Neural progenitor cell (in vitro differentiated cells): Measurements from ENCODE around the gene MFSD12. TPM values are rescaled to one million over a fixed set of nuclear protein-coding genes. Genes with fewer than 3 reads are reported as not detected.

Experiments used
- DNase-seq: peaks from one replicate; pipeline ENCODE4 v3.0.0-alpha.2; 2016; ENCODE audit warnings: low spot score
- H2AFZ ChIP-seq: fragments of 200-600 bp; sonication (generic); replicated peaks from 2 replicates; pipeline ENCODE4 v1.6.1; 2016; ENCODE audit warnings: antibody characterized with exemption
- H3F3A ChIP-seq: fragments of 200-600 bp; sonication (generic); 2 replicates; pipeline ENCODE4 v1.6.1; 2016; ENCODE audit warnings: antibody characterized with exemption, low read depth
- H3K27ac ChIP-seq: fragments of 200-600 bp; sonication (generic); 2 replicates; pipeline ENCODE4 v1.5.1; 2016; ENCODE audit warnings: mild to moderate bottlenecking
- H3K27me3 ChIP-seq: fragments of 200-600 bp; sonication (generic); 2 replicates; pipeline ENCODE4 v1.6.1; 2016; ENCODE audit warnings: mild to moderate bottlenecking, moderate library complexity
- H3K36me3 ChIP-seq: fragments of 200-600 bp; sonication (generic); 2 replicates; pipeline ENCODE4 v1.5.1; 2016
- H3K4me1 ChIP-seq: fragments of 200-600 bp; sonication (generic); 2 replicates; pipeline ENCODE4 v1.6.1; 2016; ENCODE audit warnings: mixed run types
- H3K4me2 ChIP-seq: fragments of 200-600 bp; sonication (generic); 2 replicates; pipeline ENCODE4 v1.6.1; 2016
- H3K4me3 ChIP-seq: fragments of 200-600 bp; sonication (generic); 2 replicates; pipeline ENCODE4 v1.5.1; 2016
- H3K79me2 ChIP-seq: fragments of 200-600 bp; sonication (generic); 2 replicates; pipeline ENCODE4 v1.6.1; 2016; ENCODE audit warnings: low read depth
- H3K9ac ChIP-seq: fragments of 200-600 bp; sonication (generic); 2 replicates; pipeline ENCODE4 v1.6.1; 2016
- H3K9me3 ChIP-seq: fragments of 200-600 bp; sonication (generic); 2 replicates; pipeline ENCODE4 v1.5.1; 2016; ENCODE audit warnings: low read depth
- H4K20me1 ChIP-seq: fragments of 200-600 bp; sonication (generic); 2 replicates; pipeline ENCODE4 v1.6.1; 2016; ENCODE audit warnings: low read depth
- H3K27ac Mint-ChIP-seq: 3 replicates; pipeline ENCODE4 v1.8.0; 2021; ENCODE audit warnings: mixed read lengths
- H3K27me3 Mint-ChIP-seq: 2 replicates; pipeline ENCODE4 v1.8.0; 2022; ENCODE audit warnings: low read depth, mild to moderate bottlenecking, inconsistent platforms, moderate library complexity, mixed read lengths; ENCODE audit not compliant: insufficient read depth
- H3K36me3 Mint-ChIP-seq: 3 replicates; pipeline ENCODE4 v1.8.0; 2021; ENCODE audit warnings: mixed read lengths
- H3K4me1 Mint-ChIP-seq: 3 replicates; pipeline ENCODE4 v1.8.0; 2021; ENCODE audit warnings: mixed read lengths
- H3K4me3 Mint-ChIP-seq: 3 replicates; pipeline ENCODE4 v1.8.0; 2021; ENCODE audit warnings: mild to moderate bottlenecking, moderate library complexity, mixed read lengths
- H3K9me3 Mint-ChIP-seq: 3 replicates; pipeline ENCODE4 v1.8.0; 2020; ENCODE audit warnings: mixed read lengths
- CTCF ChIP-seq: fragments of 200-600 bp; sonication (generic); IDR thresholded peaks from 2 replicates; pipeline ENCODE4 v1.5.1; 2017; ENCODE audit warnings: antibody characterized with exemption, mild to moderate bottlenecking
- EZH2 ChIP-seq: fragments of 200-600 bp; sonication (generic); IDR thresholded peaks from 2 replicates; pipeline ENCODE4 v1.6.1; 2017; ENCODE audit warnings: antibody characterized with exemption, mild to moderate bottlenecking, moderate library complexity
- EZH2phosphoT487 ChIP-seq: fragments of 200-600 bp; sonication (generic); IDR thresholded peaks from 2 replicates; pipeline ENCODE4 v1.6.1; 2017; ENCODE audit warnings: antibody characterized with exemption
- total RNA-seq: library from RNA; depleted of rRNA; stranded (reverse); fragments of >200 nt; gene quantifications from 2 replicates; pipeline ENCODE4 v1.2.3, GENCODE V29; 2015; ENCODE audit warnings: low replicate concordance

MFSD12 gene
- total RNA-seq, 1 donor from 2014 or later = 34.1 TPM

- no peaks in the 10 kb centered on the region for H3K4me1 ChIP-seq
- Mint-ChIP-seq H3K4me3 (no peak overlapping the region), H3K27me3 (peaks cover 5% of the 10 kb centered on the region), H3K9me3 (no peaks in the 10 kb centered on the region), H3K27ac (no peak overlapping the region), H3K36me3 (no peaks in the 10 kb centered on the region), H3K4me1 (peaks cover 13% of the 10 kb centered on the region)
- no peaks in the 10 kb centered on the region for H3K27me3 ChIP-seq
- no peak overlapping the region for H3K9ac ChIP-seq
- H3K36me3 ChIP-seq = no peaks in the 10 kb centered on the region
- H3K9me3 ChIP-seq = no peaks in the 10 kb centered on the region
- no peak overlapping the region for H3K4me2 ChIP-seq
- H3K4me3 ChIP-seq = no peak overlapping the region
- H4K20me1 ChIP-seq = peaks cover 36% of the 10 kb centered on the region
- DNase-seq = no peak
- H3F3A ChIP-seq = no peaks in the 10 kb centered on the region
- H3K79me2 ChIP-seq = peaks cover 2% of the 10 kb centered on the region
- H3K27ac ChIP-seq = no peak overlapping the region
- TF ChIP-seq CTCF = no peak
- TF ChIP-seq EZH2phosphoT487 = no peak
- no peak for TF ChIP-seq EZH2
- H2AFZ ChIP-seq = no peak overlapping the region
Measured at GRCh38 chr19:3550947-3551791, 6.2 kb downstream of the MFSD12 start.

GRCh38 chr19:3549816-3550215 is 7.6 kb downstream of the MFSD12 start:
- Histone ChIP-seq H3K27me3 (no peaks in the 10 kb centered on the region), H3K9me3 (no peaks in the 10 kb centered on the region), H3K27ac (no peak overlapping the region), H4K20me1 (peaks cover 33% of the 10 kb centered on the region), H3K79me2 (no peaks in the 10 kb centered on the region), H3K4me3 (no peak overlapping the region), H2AFZ (no peak overlapping the region), H3K4me1 (no peaks in the 10 kb centered on the region), H3F3A (peaks cover 5% of the 10 kb centered on the region), H3K9ac (no peak overlapping the region), H3K4me2 (no peak overlapping the region), H3K36me3 (no peaks in the 10 kb centered on the region)
- Mint-ChIP-seq H3K4me3 (no peak overlapping the region), H3K9me3 (no peaks in the 10 kb centered on the region), H3K27ac (no peak overlapping the region), H3K27me3 (peaks cover 10% of the 10 kb centered on the region), H3K36me3 (no peaks in the 10 kb centered on the region), H3K4me1 (peaks cover 2% of the 10 kb centered on the region)
- DNase-seq = no peak
- TF ChIP-seq CTCF = no peak
- TF ChIP-seq EZH2 = no peak
- TF ChIP-seq EZH2phosphoT487 = no peak

DNA sequence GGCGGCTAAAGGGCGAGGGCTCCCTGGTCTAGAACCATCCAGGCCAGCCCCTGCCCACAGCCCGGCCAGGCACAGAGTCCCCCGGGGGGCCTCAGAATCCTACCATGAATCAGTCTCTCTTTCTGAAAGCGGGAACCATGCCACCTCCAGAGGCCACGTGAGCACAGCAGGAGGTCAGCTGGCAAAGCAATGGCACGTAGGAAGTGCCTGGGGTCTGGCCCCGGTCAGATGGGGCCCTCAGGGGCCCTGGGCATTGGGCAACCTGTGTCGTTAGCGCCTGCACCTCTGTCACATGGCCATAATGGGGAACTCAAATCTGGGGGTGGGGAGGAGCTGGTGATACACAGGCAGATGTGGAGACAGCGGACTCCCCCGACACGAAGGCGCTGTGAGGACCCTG is 8.8 kb downstream of the MFSD12 start:
- Histone ChIP-seq H3K4me2 (no peak overlapping the region), H3K9me3 (no peaks in the 10 kb centered on the region), H3F3A (peaks cover 5% of the 10 kb centered on the region), H3K36me3 (no peaks in the 10 kb centered on the region), H3K79me2 (no peaks in the 10 kb centered on the region), H3K4me1 (no peaks in the 10 kb centered on the region), H3K27me3 (no peaks in the 10 kb centered on the region), H3K27ac (no peak overlapping the region), H3K9ac (no peak overlapping the region), H3K4me3 (no peak overlapping the region), H2AFZ (no peak overlapping the region), H4K20me1 (peaks cover 35% of the 10 kb centered on the region)
- H3K4me1 Mint-ChIP-seq = no peaks in the 10 kb centered on the region
- H3K4me3 Mint-ChIP-seq = no peak overlapping the region
- peaks cover 10% of the 10 kb centered on the region for H3K27me3 Mint-ChIP-seq
- no peak overlapping the region for H3K27ac Mint-ChIP-seq
- no peaks in the 10 kb centered on the region for H3K36me3 Mint-ChIP-seq
- H3K9me3 Mint-ChIP-seq = no peaks in the 10 kb centered on the region
- no peak for TF ChIP-seq EZH2
- TF ChIP-seq CTCF = no peak
- no peak for TF ChIP-seq EZH2phosphoT487
- DNase-seq = no peak
